Neural progenitor cell (in vitro differentiated cells): ENCODE measurements around the gene IRF7. TPM values are rescaled to one million over a fixed set of nuclear protein-coding genes. Genes with fewer than 3 reads are reported as not detected.
A peak's percentile ranks its signal among the peaks of the same experiment; 100 is the strongest.

Experiments
- DNase-seq: peaks from one replicate; pipeline ENCODE4 v3.0.0-alpha.2; 2016; ENCODE audit warnings: low spot score
- H2AFZ ChIP-seq: fragments of 200-600 bp; sonication (generic); replicated peaks from 2 replicates; pipeline ENCODE4 v1.6.1; 2016; ENCODE audit warnings: antibody characterized with exemption
- H3F3A ChIP-seq: fragments of 200-600 bp; sonication (generic); 2 replicates; pipeline ENCODE4 v1.6.1; 2016; ENCODE audit warnings: antibody characterized with exemption, low read depth
- H3K27ac ChIP-seq: fragments of 200-600 bp; sonication (generic); 2 replicates; pipeline ENCODE4 v1.5.1; 2016; ENCODE audit warnings: mild to moderate bottlenecking
- H3K27me3 ChIP-seq: fragments of 200-600 bp; sonication (generic); 2 replicates; pipeline ENCODE4 v1.6.1; 2016; ENCODE audit warnings: mild to moderate bottlenecking, moderate library complexity
- H3K36me3 ChIP-seq: fragments of 200-600 bp; sonication (generic); 2 replicates; pipeline ENCODE4 v1.5.1; 2016
- H3K4me1 ChIP-seq: fragments of 200-600 bp; sonication (generic); 2 replicates; pipeline ENCODE4 v1.6.1; 2016; ENCODE audit warnings: mixed run types
- H3K4me2 ChIP-seq: fragments of 200-600 bp; sonication (generic); 2 replicates; pipeline ENCODE4 v1.6.1; 2016
- H3K4me3 ChIP-seq: fragments of 200-600 bp; sonication (generic); 2 replicates; pipeline ENCODE4 v1.5.1; 2016
- H3K79me2 ChIP-seq: fragments of 200-600 bp; sonication (generic); 2 replicates; pipeline ENCODE4 v1.6.1; 2016; ENCODE audit warnings: low read depth
- H3K9ac ChIP-seq: fragments of 200-600 bp; sonication (generic); 2 replicates; pipeline ENCODE4 v1.6.1; 2016
- H3K9me3 ChIP-seq: fragments of 200-600 bp; sonication (generic); 2 replicates; pipeline ENCODE4 v1.5.1; 2016; ENCODE audit warnings: low read depth
- H4K20me1 ChIP-seq: fragments of 200-600 bp; sonication (generic); 2 replicates; pipeline ENCODE4 v1.6.1; 2016; ENCODE audit warnings: low read depth
- H3K27ac Mint-ChIP-seq: 3 replicates; pipeline ENCODE4 v1.8.0; 2021; ENCODE audit warnings: mixed read lengths
- H3K27me3 Mint-ChIP-seq: 2 replicates; pipeline ENCODE4 v1.8.0; 2022; ENCODE audit warnings: low read depth, mild to moderate bottlenecking, inconsistent platforms, moderate library complexity, mixed read lengths; ENCODE audit not compliant: insufficient read depth
- H3K36me3 Mint-ChIP-seq: 3 replicates; pipeline ENCODE4 v1.8.0; 2021; ENCODE audit warnings: mixed read lengths
- H3K4me1 Mint-ChIP-seq: 3 replicates; pipeline ENCODE4 v1.8.0; 2021; ENCODE audit warnings: mixed read lengths
- H3K4me3 Mint-ChIP-seq: 3 replicates; pipeline ENCODE4 v1.8.0; 2021; ENCODE audit warnings: mild to moderate bottlenecking, moderate library complexity, mixed read lengths
- H3K9me3 Mint-ChIP-seq: 3 replicates; pipeline ENCODE4 v1.8.0; 2020; ENCODE audit warnings: mixed read lengths
- CTCF ChIP-seq: fragments of 200-600 bp; sonication (generic); IDR thresholded peaks from 2 replicates; pipeline ENCODE4 v1.5.1; 2017; ENCODE audit warnings: antibody characterized with exemption, mild to moderate bottlenecking
- EZH2 ChIP-seq: fragments of 200-600 bp; sonication (generic); IDR thresholded peaks from 2 replicates; pipeline ENCODE4 v1.6.1; 2017; ENCODE audit warnings: antibody characterized with exemption, mild to moderate bottlenecking, moderate library complexity
- EZH2phosphoT487 ChIP-seq: fragments of 200-600 bp; sonication (generic); IDR thresholded peaks from 2 replicates; pipeline ENCODE4 v1.6.1; 2017; ENCODE audit warnings: antibody characterized with exemption
- total RNA-seq: library from RNA; depleted of rRNA; stranded (reverse); fragments of >200 nt; gene quantifications from 2 replicates; pipeline ENCODE4 v1.2.3, GENCODE V29; 2015; ENCODE audit warnings: low replicate concordance

The IRF7 gene
- total RNA-seq, 1 donor from 2014 or later: 4.3 TPM

GRCh38 chr11:573146-573759 is 42.5 kb downstream of the IRF7 start:
- Mint-ChIP-seq H3K36me3 (peaks cover 4% of the 10 kb centered on the region), H3K4me3 (peak overlapping the region; percentile 65), H3K27me3 (peaks cover 6% of the 10 kb centered on the region), H3K27ac (no peak overlapping the region), H3K4me1 (peaks cover 34% of the 10 kb centered on the region), H3K9me3 (no peaks in the 10 kb centered on the region)
- peaks cover 38% of the 10 kb centered on the region for H3K4me1 ChIP-seq
- peaks cover 25% of the 10 kb centered on the region for H4K20me1 ChIP-seq
- no peaks in the 10 kb centered on the region for H3K36me3 ChIP-seq
- H3K9ac ChIP-seq: no peak overlapping the region
- TF ChIP-seq CTCF (no peak), EZH2 (no peak)
- H3K4me3 ChIP-seq: no peak overlapping the region
- no peak for DNase-seq
- peaks cover 20% of the 10 kb centered on the region for H3K79me2 ChIP-seq
- no peak overlapping the region for H2AFZ ChIP-seq
- H3K27me3 ChIP-seq: peaks cover 15% of the 10 kb centered on the region
- peaks cover 58% of the 10 kb centered on the region for H3F3A ChIP-seq
- H3K9me3 ChIP-seq: no peaks in the 10 kb centered on the region
- no peak overlapping the region for H3K27ac ChIP-seq
- H3K4me2 ChIP-seq: no peak overlapping the region

- Histone ChIP-seq H2AFZ (no peak overlapping the region), H3K9me3 (no peaks in the 10 kb centered on the region), H3K4me3 (no peak overlapping the region), H4K20me1 (peaks cover 23% of the 10 kb centered on the region), H3F3A (peaks cover 57% of the 10 kb centered on the region), H3K27me3 (peaks cover 15% of the 10 kb centered on the region), H3K27ac (no peak overlapping the region), H3K36me3 (no peaks in the 10 kb centered on the region), H3K79me2 (peaks cover 12% of the 10 kb centered on the region), H3K4me2 (no peak overlapping the region), H3K9ac (no peak overlapping the region), H3K4me1 (peaks cover 35% of the 10 kb centered on the region)
- no peaks in the 10 kb centered on the region for H3K9me3 Mint-ChIP-seq
- H3K4me1 Mint-ChIP-seq: peaks cover 28% of the 10 kb centered on the region
- no peaks in the 10 kb centered on the region for H3K36me3 Mint-ChIP-seq
- DNase-seq: no peak
- H3K27me3 Mint-ChIP-seq: peaks cover 9% of the 10 kb centered on the region
- H3K27ac Mint-ChIP-seq: peak overlapping the region; percentile 37
- H3K4me3 Mint-ChIP-seq: no peak overlapping the region
- TF ChIP-seq EZH2phosphoT487: no peak
- no peak for TF ChIP-seq CTCF
- no peak for TF ChIP-seq EZH2
Measured at GRCh38 chr11:571802-572185, 44.0 kb downstream of the IRF7 start.

DNA sequence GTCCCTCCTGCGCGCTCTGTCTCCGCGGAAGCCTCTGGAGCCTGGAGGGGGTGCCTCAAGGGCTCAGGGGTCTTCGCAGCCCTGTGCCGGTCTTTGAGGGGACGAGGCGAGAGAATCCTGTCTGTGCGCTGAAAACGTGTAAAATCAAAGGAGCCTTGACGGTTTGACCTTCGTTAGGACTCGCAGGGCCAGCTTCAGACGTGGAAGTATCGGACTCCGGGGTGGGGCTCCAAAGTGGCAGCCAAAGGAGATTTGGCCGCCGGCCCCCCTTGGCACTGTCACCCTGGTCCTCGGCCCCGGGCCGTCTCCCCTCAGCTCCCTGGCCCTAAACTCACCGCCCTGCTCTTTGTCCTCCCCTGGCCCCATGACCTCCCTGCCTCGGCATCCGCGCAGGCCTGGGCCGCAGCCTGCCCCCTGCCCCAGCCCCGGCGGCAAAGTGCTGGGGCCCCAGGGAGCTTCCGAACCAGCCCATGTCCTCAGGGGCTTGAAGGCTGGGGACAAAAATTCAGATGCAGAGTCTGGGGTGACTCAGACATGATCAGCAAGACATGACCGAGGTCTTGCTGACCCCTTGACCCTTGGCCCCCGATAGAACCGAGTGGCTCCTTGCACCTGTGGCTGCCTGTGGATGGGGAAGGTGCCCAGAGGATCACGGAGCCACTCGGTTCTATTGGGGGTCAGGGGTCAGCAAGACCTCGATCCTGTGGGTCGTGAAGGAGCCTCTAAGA is 46.4 kb downstream of the IRF7 start:
- peak overlapping the region; percentile 98 for H3K4me2 ChIP-seq
- H3K36me3 ChIP-seq: no peaks in the 10 kb centered on the region
- H3K27me3 ChIP-seq: peaks cover 4% of the 10 kb centered on the region
- Mint-ChIP-seq H3K4me3 (peak overlapping the region; percentile 86), H3K27ac (peak overlapping the region; percentile 72), H3K27me3 (peaks cover 11% of the 10 kb centered on the region), H3K9me3 (no peaks in the 10 kb centered on the region), H3K36me3 (no peaks in the 10 kb centered on the region), H3K4me1 (peaks cover 19% of the 10 kb centered on the region)
- H3K4me3 ChIP-seq: peak overlapping the region; percentile 90
- peak; percentile 56 for DNase-seq
- H3K4me1 ChIP-seq: peaks cover 36% of the 10 kb centered on the region
- peak overlapping the region; percentile 27 for H3K9ac ChIP-seq
- H3K9me3 ChIP-seq: no peaks in the 10 kb centered on the region
- H3K79me2 ChIP-seq: peaks cover 7% of the 10 kb centered on the region
- TF ChIP-seq EZH2: no peak
- TF ChIP-seq EZH2phosphoT487: no peak
- no peak for TF ChIP-seq CTCF
- no peak overlapping the region for H2AFZ ChIP-seq
- H3F3A ChIP-seq: peaks cover 51% of the 10 kb centered on the region
- no peak overlapping the region for H3K27ac ChIP-seq
- peaks cover 35% of the 10 kb centered on the region for H4K20me1 ChIP-seq
